Liver (tissue), 9 donors: ENCODE measurements around the gene NSFL1C. TPM values are rescaled to one million over a fixed set of nuclear protein-coding genes. Genes with fewer than 3 reads are reported as not detected.

Source experiments
- DNase-seq: peaks from one replicate; pipeline ENCODE4 v3.0.0-alpha.2; 2017; ENCODE audit warnings: low spot score
- H3K27ac ChIP-seq, 2 donors: one replicate each; pipeline ENCODE4 v1.7.0; 2013; ENCODE audit warnings: inconsistent platforms in 2 of 2, low read length in 2 of 2, control low read depth in 1 of 2, low read depth in 1 of 2, mild to moderate bottlenecking in 1 of 2
- H3K27me3 ChIP-seq, 4 donors: one replicate each; pipeline versions ENCODE4 v1.6.1 to v1.7.0; 2013; ENCODE audit warnings: low read length in 3 of 4, inconsistent platforms in 1 of 4, mild to moderate bottlenecking in 1 of 4, moderate library complexity in 1 of 4; ENCODE audit not compliant: control insufficient read depth in 4 of 4, insufficient read depth in 4 of 4
- H3K36me3 ChIP-seq, 4 donors: one replicate each; pipeline versions ENCODE4 v1.6.1 to v1.7.0; 2013; ENCODE audit warnings: low read length in 3 of 4, mild to moderate bottlenecking in 3 of 4, low read depth in 1 of 4, moderate library complexity in 1 of 4; ENCODE audit not compliant: control insufficient read depth in 4 of 4, insufficient read depth in 3 of 4
- H3K4me1 ChIP-seq, 4 donors: one replicate each; pipeline versions ENCODE4 v1.6.1 to v1.7.0; 2013; ENCODE audit warnings: low read length in 3 of 4, mild to moderate bottlenecking in 3 of 4, moderate library complexity in 1 of 4; ENCODE audit not compliant: control insufficient read depth in 4 of 4, insufficient read depth in 4 of 4
- H3K4me3 ChIP-seq, 3 donors: one replicate each; pipeline versions ENCODE4 v1.6.1 to v1.7.0; 2013; ENCODE audit warnings: low read length in 3 of 3, control low read depth in 1 of 3, low read depth in 1 of 3, mild to moderate bottlenecking in 1 of 3
- H3K9ac ChIP-seq, 2 donors: one replicate each; pipeline ENCODE4 v1.7.0; 2013; ENCODE audit warnings: low read length in 2 of 2, mild to moderate bottlenecking in 2 of 2, moderate library complexity in 2 of 2, control low read depth in 1 of 2, low read depth in 1 of 2
- H3K9me3 ChIP-seq, 4 donors: one replicate each; pipeline versions ENCODE4 v1.6.1 to v1.7.0; 2013; ENCODE audit warnings: low read length in 3 of 4; ENCODE audit not compliant: control insufficient read depth in 4 of 4
- EGR1 ChIP-seq, 2 donors: IDR thresholded peaks; 2 replicates each; pipeline ENCODE4 v1.6.1; 2016 to 2018; ENCODE audit warnings: antibody characterized with exemption in 2 of 2, low read depth in 2 of 2
- FOXA1 ChIP-seq: IDR thresholded peaks from 2 replicates; pipeline ENCODE4 v1.6.1; 2016; ENCODE audit warnings: antibody characterized with exemption
- FOXA2 ChIP-seq: IDR thresholded peaks from 2 replicates; pipeline ENCODE4 v1.6.1; 2016; ENCODE audit warnings: antibody characterized with exemption
- GABPA ChIP-seq, 2 donors: IDR thresholded peaks in 1 of 2; conservative IDR thresholded peaks in 1 of 2; 2 replicates each; pipeline ENCODE4 v1.6.1; 2016; ENCODE audit warnings: antibody characterized with exemption in 2 of 2, mild to moderate bottlenecking in 1 of 2, moderate library complexity in 1 of 2
- HNF4A ChIP-seq, 2 donors: conservative IDR thresholded peaks; 2 replicates each; pipeline ENCODE4 v1.6.1; 2016; ENCODE audit warnings: antibody characterized with exemption in 2 of 2, mild to moderate bottlenecking in 2 of 2
- HNF4G ChIP-seq: IDR thresholded peaks from 2 replicates; pipeline ENCODE4 v1.6.1; 2016; ENCODE audit warnings: antibody characterized with exemption
- JUND ChIP-seq, 2 donors: IDR thresholded peaks; 2 replicates each; pipeline ENCODE4 v1.6.1; 2016; ENCODE audit warnings: antibody characterized with exemption in 2 of 2
- RAD21 ChIP-seq, 2 donors: IDR thresholded peaks; 2 replicates each; pipeline ENCODE4 v1.6.1; 2016; ENCODE audit warnings: antibody characterized with exemption in 2 of 2, mild to moderate bottlenecking in 2 of 2
- RXRA ChIP-seq, 2 donors: IDR thresholded peaks; 2 replicates each; pipeline ENCODE4 v1.6.1; 2017 to 2018; ENCODE audit warnings: antibody characterized with exemption in 2 of 2, mild to moderate bottlenecking in 1 of 2
- SP1 ChIP-seq: IDR thresholded peaks from 2 replicates; pipeline ENCODE4 v1.6.1; 2018; ENCODE audit warnings: antibody characterized with exemption, mild to moderate bottlenecking
- TAF1 ChIP-seq: conservative IDR thresholded peaks from 2 replicates; pipeline ENCODE4 v1.6.1; 2016; ENCODE audit warnings: antibody characterized with exemption, mild to moderate bottlenecking
- YY1 ChIP-seq: IDR thresholded peaks from 2 replicates; pipeline ENCODE4 v1.6.1; 2016; ENCODE audit warnings: antibody characterized with exemption, mild to moderate bottlenecking
- WGBS: extraction: QIAGEN DNeasy Blood & Tissue Kit; methylation state at CpG from one replicate; pipeline ENCODE4 v1.1.7; 2013; 5-methylcytosine and 5-hydroxymethylcytosine counted together
- polyA plus RNA-seq, 2 donors: library from polyadenylated mRNA; stranded (reverse) in 1 of 2; unstranded in 1 of 2; fragments of 200-250 nt in 1 of 2; fragments of >200 nt in 1 of 2; fragmentation: Nextera tagmentation in 1 of 2; extraction: Ambion mirVana in 1 of 2; gene quantifications; one replicate each; pipeline versions ENCODE4 v1.2.1 to v1.2.3, GENCODE V29; 2013 to 2015
- total RNA-seq, 2 donors: library from RNA; depleted of rRNA; stranded (reverse); fragments of >200 nt; gene quantifications; one replicate each; pipeline ENCODE4 v1.2.3, GENCODE V29; 2014
- TF ChIP-seq, protein P1 (sequence below): IDR thresholded peaks from 2 replicates; pipeline ENCODE4 v1.6.1; 2016; ENCODE audit warnings: antibody characterized with exemption
- TF ChIP-seq, protein P2 (sequence below): IDR thresholded peaks from 2 replicates; pipeline ENCODE4 v1.6.1; 2016; ENCODE audit warnings: antibody characterized with exemption
- TF ChIP-seq, protein P3 (sequence below): fragments of 150-350 bp; IDR thresholded peaks from 2 replicates; pipeline ENCODE4 v1.5.1; 2017; ENCODE audit warnings: improper control_type of control experiment, low read depth, low read length; ENCODE audit not compliant: missing input control
- TF ChIP-seq, protein P4 (sequence below): IDR thresholded peaks from 2 replicates; pipeline ENCODE4 v1.6.1; 2016; ENCODE audit warnings: antibody characterized with exemption
- TF ChIP-seq, protein P5 (sequence below): IDR thresholded peaks from 2 replicates; pipeline ENCODE4 v1.6.1; 2016; ENCODE audit warnings: antibody characterized with exemption, mild to moderate bottlenecking
- donor health status: healthy.
- donor health status: healthy.
- donor health status: healthy.
- donor health status: healthy.
- donor health status: healthy.

NSFL1C gene
- total and polyA plus RNA-seq, 4 donors = 13.7 to 49.0 (median 34.7) TPM

DNA sequence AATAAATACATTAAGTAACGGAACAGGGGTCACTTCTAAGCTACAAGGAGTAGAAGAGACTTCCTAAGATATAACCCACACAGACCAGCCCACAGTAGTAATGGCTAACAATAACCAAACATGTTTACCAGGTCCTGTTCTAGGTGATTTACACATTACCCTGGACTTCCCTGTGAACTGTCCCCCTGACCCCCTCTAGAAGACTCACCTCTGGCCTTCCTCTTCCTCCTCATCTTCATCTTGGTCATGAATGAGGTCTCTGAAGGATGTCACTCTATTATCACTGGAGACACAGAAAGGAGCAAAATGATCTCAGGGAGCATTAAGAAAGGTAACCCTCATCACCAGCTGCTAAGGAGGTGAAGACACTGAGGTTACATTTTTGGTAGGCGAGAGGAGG is 8.7 kb downstream of the NSFL1C start:
- no peak overlapping the region for H3K27ac ChIP-seq
- TF ChIP-seq RXRA (IDR thresholded peaks at IDR 0.05) = no peak
- TF ChIP-seq, protein P1, sequence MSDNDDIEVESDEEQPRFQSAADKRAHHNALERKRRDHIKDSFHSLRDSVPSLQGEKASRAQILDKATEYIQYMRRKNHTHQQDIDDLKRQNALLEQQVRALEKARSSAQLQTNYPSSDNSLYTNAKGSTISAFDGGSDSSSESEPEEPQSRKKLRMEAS = no peak
- no peak for TF ChIP-seq YY1
- TF ChIP-seq FOXA1 = no peak
- TF ChIP-seq, protein P2, sequence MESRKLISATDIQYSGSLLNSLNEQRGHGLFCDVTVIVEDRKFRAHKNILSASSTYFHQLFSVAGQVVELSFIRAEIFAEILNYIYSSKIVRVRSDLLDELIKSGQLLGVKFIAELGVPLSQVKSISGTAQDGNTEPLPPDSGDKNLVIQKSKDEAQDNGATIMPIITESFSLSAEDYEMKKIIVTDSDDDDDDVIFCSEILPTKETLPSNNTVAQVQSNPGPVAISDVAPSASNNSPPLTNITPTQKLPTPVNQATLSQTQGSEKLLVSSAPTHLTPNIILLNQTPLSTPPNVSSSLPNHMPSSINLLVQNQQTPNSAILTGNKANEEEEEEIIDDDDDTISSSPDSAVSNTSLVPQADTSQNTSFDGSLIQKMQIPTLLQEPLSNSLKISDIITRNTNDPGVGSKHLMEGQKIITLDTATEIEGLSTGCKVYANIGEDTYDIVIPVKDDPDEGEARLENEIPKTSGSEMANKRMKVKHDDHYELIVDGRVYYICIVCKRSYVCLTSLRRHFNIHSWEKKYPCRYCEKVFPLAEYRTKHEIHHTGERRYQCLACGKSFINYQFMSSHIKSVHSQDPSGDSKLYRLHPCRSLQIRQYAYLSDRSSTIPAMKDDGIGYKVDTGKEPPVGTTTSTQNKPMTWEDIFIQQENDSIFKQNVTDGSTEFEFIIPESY = no peak
- no peak for TF ChIP-seq EGR1 (IDR thresholded peaks at IDR 0.05; ENCODE audit: low read depth in 2 of 2)
- TF ChIP-seq RAD21 (IDR thresholded peaks at IDR 0.05) = no peak
- TF ChIP-seq HNF4A (conservative IDR thresholded peaks at IDR 0.05) = no peak
- TF ChIP-seq GABPA (IDR thresholded peaks at IDR 0.05 in 1 of 2, conservative IDR thresholded peaks at IDR 0.05 in 1 of 2) = no peak
- TF ChIP-seq, protein P3, sequence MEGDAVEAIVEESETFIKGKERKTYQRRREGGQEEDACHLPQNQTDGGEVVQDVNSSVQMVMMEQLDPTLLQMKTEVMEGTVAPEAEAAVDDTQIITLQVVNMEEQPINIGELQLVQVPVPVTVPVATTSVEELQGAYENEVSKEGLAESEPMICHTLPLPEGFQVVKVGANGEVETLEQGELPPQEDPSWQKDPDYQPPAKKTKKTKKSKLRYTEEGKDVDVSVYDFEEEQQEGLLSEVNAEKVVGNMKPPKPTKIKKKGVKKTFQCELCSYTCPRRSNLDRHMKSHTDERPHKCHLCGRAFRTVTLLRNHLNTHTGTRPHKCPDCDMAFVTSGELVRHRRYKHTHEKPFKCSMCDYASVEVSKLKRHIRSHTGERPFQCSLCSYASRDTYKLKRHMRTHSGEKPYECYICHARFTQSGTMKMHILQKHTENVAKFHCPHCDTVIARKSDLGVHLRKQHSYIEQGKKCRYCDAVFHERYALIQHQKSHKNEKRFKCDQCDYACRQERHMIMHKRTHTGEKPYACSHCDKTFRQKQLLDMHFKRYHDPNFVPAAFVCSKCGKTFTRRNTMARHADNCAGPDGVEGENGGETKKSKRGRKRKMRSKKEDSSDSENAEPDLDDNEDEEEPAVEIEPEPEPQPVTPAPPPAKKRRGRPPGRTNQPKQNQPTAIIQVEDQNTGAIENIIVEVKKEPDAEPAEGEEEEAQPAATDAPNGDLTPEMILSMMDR = no peak
- TF ChIP-seq, protein P4, sequence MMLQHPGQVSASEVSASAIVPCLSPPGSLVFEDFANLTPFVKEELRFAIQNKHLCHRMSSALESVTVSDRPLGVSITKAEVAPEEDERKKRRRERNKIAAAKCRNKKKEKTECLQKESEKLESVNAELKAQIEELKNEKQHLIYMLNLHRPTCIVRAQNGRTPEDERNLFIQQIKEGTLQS = no peak
- TF ChIP-seq SP1 = no peak
- no peak for TF ChIP-seq TAF1
- TF ChIP-seq, protein P5, sequence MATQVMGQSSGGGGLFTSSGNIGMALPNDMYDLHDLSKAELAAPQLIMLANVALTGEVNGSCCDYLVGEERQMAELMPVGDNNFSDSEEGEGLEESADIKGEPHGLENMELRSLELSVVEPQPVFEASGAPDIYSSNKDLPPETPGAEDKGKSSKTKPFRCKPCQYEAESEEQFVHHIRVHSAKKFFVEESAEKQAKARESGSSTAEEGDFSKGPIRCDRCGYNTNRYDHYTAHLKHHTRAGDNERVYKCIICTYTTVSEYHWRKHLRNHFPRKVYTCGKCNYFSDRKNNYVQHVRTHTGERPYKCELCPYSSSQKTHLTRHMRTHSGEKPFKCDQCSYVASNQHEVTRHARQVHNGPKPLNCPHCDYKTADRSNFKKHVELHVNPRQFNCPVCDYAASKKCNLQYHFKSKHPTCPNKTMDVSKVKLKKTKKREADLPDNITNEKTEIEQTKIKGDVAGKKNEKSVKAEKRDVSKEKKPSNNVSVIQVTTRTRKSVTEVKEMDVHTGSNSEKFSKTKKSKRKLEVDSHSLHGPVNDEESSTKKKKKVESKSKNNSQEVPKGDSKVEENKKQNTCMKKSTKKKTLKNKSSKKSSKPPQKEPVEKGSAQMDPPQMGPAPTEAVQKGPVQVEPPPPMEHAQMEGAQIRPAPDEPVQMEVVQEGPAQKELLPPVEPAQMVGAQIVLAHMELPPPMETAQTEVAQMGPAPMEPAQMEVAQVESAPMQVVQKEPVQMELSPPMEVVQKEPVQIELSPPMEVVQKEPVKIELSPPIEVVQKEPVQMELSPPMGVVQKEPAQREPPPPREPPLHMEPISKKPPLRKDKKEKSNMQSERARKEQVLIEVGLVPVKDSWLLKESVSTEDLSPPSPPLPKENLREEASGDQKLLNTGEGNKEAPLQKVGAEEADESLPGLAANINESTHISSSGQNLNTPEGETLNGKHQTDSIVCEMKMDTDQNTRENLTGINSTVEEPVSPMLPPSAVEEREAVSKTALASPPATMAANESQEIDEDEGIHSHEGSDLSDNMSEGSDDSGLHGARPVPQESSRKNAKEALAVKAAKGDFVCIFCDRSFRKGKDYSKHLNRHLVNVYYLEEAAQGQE = no peak
- TF ChIP-seq HNF4G = no peak
- TF ChIP-seq FOXA2 = no peak
- no peaks in the 10 kb centered on the region for H3K9me3 ChIP-seq
- no peak overlapping the region for H3K9ac ChIP-seq
- H3K36me3 ChIP-seq = peaks cover 8 to 63% (median 59%) of the 10 kb centered on the region in 4 donors
- DNase-seq = no peak
- H3K27me3 ChIP-seq = no peaks in the 10 kb centered on the region
- 98% methylated on average over 2 of the region's 2 CpGs for WGBS
- H3K4me3 ChIP-seq = no peak overlapping the region
- H3K4me1 ChIP-seq = peaks cover 0 to under 1% (median 0%) of the 10 kb centered on the region in 4 donors

DNA sequence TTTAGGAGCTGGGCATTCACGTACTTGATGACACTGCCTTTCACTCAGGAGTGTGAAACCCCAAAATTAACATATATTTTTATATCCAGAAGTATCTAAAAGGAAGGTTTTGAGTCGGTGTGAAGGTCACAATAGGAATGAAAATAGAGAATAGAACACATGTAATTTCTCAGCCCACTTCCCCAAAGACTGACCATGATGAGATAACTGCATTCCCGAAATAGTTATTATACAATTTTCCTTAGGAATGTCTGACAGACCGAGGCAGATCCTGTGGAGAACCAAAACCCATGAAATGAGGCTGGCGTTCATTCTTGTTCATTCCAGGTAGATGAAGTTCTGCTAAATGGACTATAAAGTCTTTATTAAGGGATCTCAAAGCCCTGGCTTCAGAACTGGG is 10.3 kb downstream of the NSFL1C start:
- TF ChIP-seq, protein P2 = no peak
- TF ChIP-seq, protein P1 = no peak
- TF ChIP-seq HNF4G (no peak), GABPA (IDR thresholded peaks at IDR 0.05 in 1 of 2, conservative IDR thresholded peaks at IDR 0.05 in 1 of 2) (no peak), RXRA (IDR thresholded peaks at IDR 0.05) (no peak), HNF4A (conservative IDR thresholded peaks at IDR 0.05) (no peak), YY1 (no peak), JUND (IDR thresholded peaks at IDR 0.05) (no peak), RAD21 (IDR thresholded peaks at IDR 0.05) (no peak), EGR1 (IDR thresholded peaks at IDR 0.05; ENCODE audit: low read depth in 2 of 2) (no peak)
- TF ChIP-seq, protein P4 = no peak
- DNase-seq = no peak
- H3K27ac ChIP-seq = no peak overlapping the region
- no peak overlapping the region for H3K4me3 ChIP-seq
- no peaks in the 10 kb centered on the region for H3K9me3 ChIP-seq
- H3K4me1 ChIP-seq = peaks cover 0 to 6% (median 2%) of the 10 kb centered on the region in 4 donors
- no peaks in the 10 kb centered on the region for H3K27me3 ChIP-seq
- no peak overlapping the region for H3K9ac ChIP-seq
- H3K36me3 ChIP-seq = peaks cover 15 to 78% (median 74%) of the 10 kb centered on the region in 4 donors
- WGBS = 88% methylated on average over 5 of the region's 5 CpGs
